GM19372 (cell line): ENCODE results near the gene HMGB1.

Experiments used
- ATAC-seq: cut with Tn5 transposase; IDR thresholded peaks from one replicate; pipeline ENCODE4 v1.9.1; 2021; ENCODE audit warnings: mild to moderate bottlenecking, low read depth, moderate library complexity; ENCODE audit not compliant: unreplicated experiment

The HMGB1 gene

DNA sequence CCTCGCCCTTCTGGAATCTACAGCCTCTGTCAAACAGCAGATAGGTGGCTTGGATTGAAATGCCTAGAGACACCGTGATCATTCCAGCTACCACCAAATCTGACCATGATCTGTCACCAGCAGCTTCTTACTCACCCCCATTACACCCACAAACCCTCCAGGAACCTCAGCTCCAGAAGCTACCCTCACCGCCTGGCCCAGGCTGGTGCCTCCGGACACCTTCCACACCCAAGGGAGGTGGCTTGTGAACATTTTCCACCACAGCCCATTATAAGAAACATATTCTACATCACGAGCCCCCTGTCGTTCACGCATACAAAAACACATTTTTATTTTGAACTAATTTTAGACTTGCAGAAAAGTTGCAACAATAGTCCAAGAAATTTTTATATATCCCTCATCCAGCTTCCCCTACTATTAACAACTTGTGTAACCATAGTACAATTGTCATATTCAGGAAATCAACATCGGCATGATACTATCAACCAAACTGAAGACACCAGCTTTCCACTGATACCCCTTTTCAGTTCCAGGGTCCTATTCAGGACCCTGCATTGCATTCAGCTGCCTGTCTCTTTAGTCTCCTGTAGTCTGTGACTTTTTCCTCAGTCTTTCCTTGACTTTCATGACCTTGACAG lies 58.8 kb downstream of the HMGB1 start:
- ATAC-seq = no peak
